H9 (cell line): ENCODE measurements around the gene C13orf46. TPM values are rescaled to one million over a fixed set of nuclear protein-coding genes. Genes with fewer than 3 reads are reported as not detected.
A peak's percentile ranks its signal among the peaks of the same experiment; 100 is the strongest.

Experiments
- DNase-seq: peaks from one replicate; pipeline ENCODE4 v3.0.0-alpha.2; 2017
- H2AFZ ChIP-seq: one replicate; pipeline ENCODE4 v1.6.1; 2013; ENCODE audit warnings: mild to moderate bottlenecking, low read length, control low read depth, moderate library complexity
- H2AK5ac ChIP-seq: 2 replicates; pipeline ENCODE4 v1.6.1; 2013; ENCODE audit warnings: low read length, control low read depth, mixed read lengths; ENCODE audit not compliant: insufficient read length
- H2BK120ac ChIP-seq: one replicate; pipeline ENCODE4 v1.6.1; 2013; ENCODE audit warnings: low read depth, mild to moderate bottlenecking, low read length, control low read depth, inconsistent platforms; ENCODE audit not compliant: poor library complexity, severe bottlenecking
- H2BK12ac ChIP-seq: 2 replicates; pipeline ENCODE4 v1.6.1; 2013; ENCODE audit warnings: low read length, control low read depth, mixed read lengths, low read depth; ENCODE audit not compliant: insufficient read length
- H2BK15ac ChIP-seq: 2 replicates; pipeline ENCODE4 v1.6.1; 2013; ENCODE audit warnings: low read depth, low read length, control low read depth
- H2BK20ac ChIP-seq: one replicate; pipeline ENCODE4 v1.6.1; 2013; ENCODE audit warnings: low read depth, mild to moderate bottlenecking, low read length, control low read depth, inconsistent platforms; ENCODE audit not compliant: poor library complexity, severe bottlenecking
- H2BK5ac ChIP-seq: 2 replicates; pipeline ENCODE4 v1.6.1; 2013; ENCODE audit warnings: low read length, control low read depth, mixed read lengths; ENCODE audit not compliant: insufficient read length
- H3K14ac ChIP-seq: 2 replicates; pipeline ENCODE4 v1.6.1; 2013; ENCODE audit warnings: low read length, control low read depth; ENCODE audit not compliant: insufficient read depth
- H3K18ac ChIP-seq: 2 replicates; pipeline ENCODE4 v1.6.1; 2013; ENCODE audit warnings: low read depth, mild to moderate bottlenecking, mixed read lengths, low read length, control low read depth; ENCODE audit not compliant: insufficient read length
- H3K23ac ChIP-seq: 2 replicates; pipeline ENCODE4 v1.6.1; 2013; ENCODE audit warnings: low read length, control low read depth, mixed read lengths, low read depth; ENCODE audit not compliant: insufficient read length
- H3K23me2 ChIP-seq: 2 replicates; pipeline ENCODE4 v1.6.1; 2013; ENCODE audit warnings: low read depth, mild to moderate bottlenecking, mixed read lengths, low read length, control low read depth; ENCODE audit not compliant: insufficient read length, poor library complexity, severe bottlenecking
- H3K27ac ChIP-seq: 2 replicates; pipeline ENCODE4 v1.5.1; 2013; ENCODE audit warnings: low read length, control low read depth, mixed read lengths, low read depth; ENCODE audit not compliant: insufficient read length
- H3K27me3 ChIP-seq: 2 replicates; pipeline ENCODE4 v1.6.1; 2013; ENCODE audit warnings: low read length, control low read depth, inconsistent platforms; ENCODE audit not compliant: insufficient read depth
- H3K4ac ChIP-seq: 2 replicates; pipeline ENCODE4 v1.6.1; 2013; ENCODE audit warnings: low read depth, mild to moderate bottlenecking, control low read depth, inconsistent platforms, low read length, moderate library complexity
- H3K4me1 ChIP-seq: 2 replicates; pipeline ENCODE4 v1.6.1; 2013; ENCODE audit warnings: low read length, control low read depth, inconsistent platforms; ENCODE audit not compliant: insufficient read depth
- H3K4me2 ChIP-seq: 2 replicates; pipeline ENCODE4 v1.6.1; 2013; ENCODE audit warnings: low read length, control low read depth, mixed read lengths; ENCODE audit not compliant: insufficient read length, insufficient read depth
- H3K56ac ChIP-seq: 2 replicates; pipeline ENCODE4 v1.6.1; 2013; ENCODE audit warnings: low read depth, mild to moderate bottlenecking, mixed read lengths, low read length, control low read depth; ENCODE audit not compliant: insufficient read length
- H3K79me1 ChIP-seq: 2 replicates; pipeline ENCODE4 v1.6.1; 2013; ENCODE audit warnings: low read depth, mild to moderate bottlenecking, moderate library complexity, low read length, control low read depth, inconsistent platforms; ENCODE audit not compliant: insufficient read depth, poor library complexity, severe bottlenecking
- H3K79me2 ChIP-seq: 2 replicates; pipeline ENCODE4 v1.6.1; 2013; ENCODE audit warnings: low read length, control low read depth, inconsistent platforms; ENCODE audit not compliant: insufficient read depth
- H3K9ac ChIP-seq: 2 replicates; pipeline ENCODE4 v1.6.1; 2013; ENCODE audit warnings: low read length, control low read depth, mixed read lengths; ENCODE audit not compliant: insufficient read length; ENCODE audit errors: extremely low read depth
- H3K9me3 ChIP-seq: one replicate; pipeline ENCODE4 v1.6.1; 2013; ENCODE audit warnings: low read depth, low read length, inconsistent platforms; ENCODE audit not compliant: control insufficient read depth
- H3T11ph ChIP-seq: one replicate; pipeline ENCODE4 v1.6.1; 2013; ENCODE audit warnings: mild to moderate bottlenecking, low read length, control low read depth, inconsistent platforms
- H4K20me1 ChIP-seq: one replicate; pipeline ENCODE4 v1.6.1; 2013; ENCODE audit not compliant: control insufficient read depth, insufficient read length, insufficient read depth
- H4K5ac ChIP-seq: 2 replicates; pipeline ENCODE4 v1.6.1; 2013; ENCODE audit warnings: low read depth, mild to moderate bottlenecking, mixed read lengths, low read length, control low read depth; ENCODE audit not compliant: insufficient read length
- H4K8ac ChIP-seq: replicated peaks from 2 replicates; pipeline ENCODE4 v1.6.1; 2013; ENCODE audit warnings: low read length, control low read depth, mixed read lengths, low read depth; ENCODE audit not compliant: insufficient read length
- H4K91ac ChIP-seq: 2 replicates; pipeline ENCODE4 v1.6.1; 2013; ENCODE audit warnings: low read depth, mild to moderate bottlenecking, moderate library complexity, mixed read lengths, low read length, control low read depth; ENCODE audit not compliant: insufficient read length
- H3K27ac Mint-ChIP-seq, 3 experiments: 2 replicates in 2 of 3; 3 replicates in 1 of 3; pipeline ENCODE4 v1.8.0; 2020 to 2021; ENCODE audit warnings: mixed read lengths in 3 of 3, mild to moderate bottlenecking in 1 of 3, moderate library complexity in 1 of 3
- H3K27me3 Mint-ChIP-seq: 2 replicates; pipeline ENCODE4 v1.8.0; 2021; ENCODE audit warnings: low read depth, mild to moderate bottlenecking, moderate library complexity, mixed read lengths
- H3K36me3 Mint-ChIP-seq, 3 experiments: 2 replicates in 2 of 3; 3 replicates in 1 of 3; pipeline ENCODE4 v1.8.0; 2020 to 2021; ENCODE audit warnings: low read depth in 3 of 3, mixed read lengths in 3 of 3; ENCODE audit not compliant: insufficient read depth in 1 of 3
- H3K4me1 Mint-ChIP-seq, 2 experiments: 2 replicates each; pipeline ENCODE4 v1.8.0; 2020; ENCODE audit warnings: mixed read lengths in 2 of 2
- H3K4me3 Mint-ChIP-seq, 2 experiments: 2 replicates in 1 of 2; 3 replicates in 1 of 2; pipeline ENCODE4 v1.8.0; 2020 to 2021; ENCODE audit warnings: mild to moderate bottlenecking in 2 of 2, mixed read lengths in 2 of 2, moderate library complexity in 1 of 2
- H3K9me3 Mint-ChIP-seq, 2 experiments: 2 replicates in 1 of 2; 3 replicates in 1 of 2; pipeline ENCODE4 v1.8.0; 2020; ENCODE audit warnings: mild to moderate bottlenecking in 2 of 2, mixed read lengths in 2 of 2, moderate library complexity in 1 of 2
- WGBS: extraction: QIAGEN DNeasy Blood & Tissue Kit; methylation state at CpG from one replicate; pipeline ENCODE4 v1.1.7; 2013; ENCODE audit warnings: missing lambda C conversion rate, low lambda C conversion rate, mixed read lengths; ENCODE audit not compliant: insufficient read length; ENCODE audit errors: extremely low coverage; 5-methylcytosine and 5-hydroxymethylcytosine counted together
- total RNA-seq: library from RNA; stranded (reverse); gene quantifications from 2 replicates; pipeline ENCODE4 v1.2.1, GENCODE V29; 2021
- TF ChIP-seq, protein P1 (sequence below): fragments of 200-600 bp; sonication (generic); conservative IDR thresholded peaks from 3 replicates; pipeline ENCODE4 v1.8.0; 2021; ENCODE audit warnings: antibody characterized with exemption, mild to moderate bottlenecking

The C13orf46 gene
- total RNA-seq, 1 experiment from 2014 or later, result 0.55 TPM

DNA sequence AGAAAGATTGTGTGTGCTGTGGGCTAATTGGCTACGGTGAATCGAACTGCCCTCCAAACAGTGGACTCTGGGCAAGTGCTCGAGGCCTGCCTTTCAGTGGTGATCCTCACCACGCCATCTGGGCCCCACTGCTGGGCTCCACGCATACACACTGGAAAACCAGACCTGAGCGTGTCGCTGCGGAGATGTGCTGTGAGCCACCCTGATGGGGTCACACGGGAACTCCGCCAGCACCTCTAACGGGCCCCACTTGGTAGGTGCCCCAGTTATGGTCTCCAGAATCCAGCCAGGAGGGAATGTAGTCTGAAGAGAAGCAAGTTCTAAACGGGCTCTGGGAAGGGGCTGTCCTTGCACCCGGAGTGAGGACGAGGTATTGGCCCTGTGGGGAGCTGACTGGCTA, 39.3 kb downstream of the C13orf46 start:
- Mint-ChIP-seq H3K9me3 (no peaks in the 10 kb centered on the region), H3K27ac (peak overlapping the region in 2 of 3 experiments; percentile 22 to 39; a peak in 1 of 7 replicates), H3K27me3 (no peaks in the 10 kb centered on the region; the same call in none of the 2 replicates), H3K4me3 (no peak overlapping the region), H3K36me3 (no peaks in the 10 kb centered on the region), H3K4me1 (peaks cover 11 to 13% of the 10 kb centered on the region in 2 experiments)
- H4K8ac ChIP-seq, result no peak overlapping the region
- H3K9me3 ChIP-seq, result no peaks in the 10 kb centered on the region
- peak overlapping the region; percentile 14 for H4K91ac ChIP-seq
- H3K56ac ChIP-seq, result no peak overlapping the region
- no peak overlapping the region for H2AK5ac ChIP-seq
- H3K9ac ChIP-seq, result no peak overlapping the region
- no peaks in the 10 kb centered on the region for H3K27me3 ChIP-seq
- H3K14ac ChIP-seq, result no peak overlapping the region
- H3K79me1 ChIP-seq, result no peaks in the 10 kb centered on the region
- H3T11ph ChIP-seq, result no peak overlapping the region
- H3K23me2 ChIP-seq, result no peaks in the 10 kb centered on the region
- DNase-seq, result no peak
- no peaks in the 10 kb centered on the region for H3K4me1 ChIP-seq
- no peak overlapping the region for H3K27ac ChIP-seq
- H3K4me2 ChIP-seq, result no peak overlapping the region
- H2AFZ ChIP-seq, result no peak overlapping the region
- H4K20me1 ChIP-seq, result no peaks in the 10 kb centered on the region
- H3K79me2 ChIP-seq, result no peaks in the 10 kb centered on the region
- peak overlapping the region; percentile 91 for H2BK20ac ChIP-seq
- H3K23ac ChIP-seq, result no peak overlapping the region
- no CpG with 5 or more reads among the region's 14 CpGs for WGBS
- no peak overlapping the region for H2BK120ac ChIP-seq
- H2BK5ac ChIP-seq, result no peak overlapping the region
- no peak overlapping the region; the same call in 1 of the 2 replicates for H3K4ac ChIP-seq
- no peak overlapping the region for H4K5ac ChIP-seq
- H2BK15ac ChIP-seq, result no peak overlapping the region
- H2BK12ac ChIP-seq, result no peak overlapping the region
- H3K18ac ChIP-seq, result peak overlapping the region; percentile 27
- TF ChIP-seq, protein P1, sequence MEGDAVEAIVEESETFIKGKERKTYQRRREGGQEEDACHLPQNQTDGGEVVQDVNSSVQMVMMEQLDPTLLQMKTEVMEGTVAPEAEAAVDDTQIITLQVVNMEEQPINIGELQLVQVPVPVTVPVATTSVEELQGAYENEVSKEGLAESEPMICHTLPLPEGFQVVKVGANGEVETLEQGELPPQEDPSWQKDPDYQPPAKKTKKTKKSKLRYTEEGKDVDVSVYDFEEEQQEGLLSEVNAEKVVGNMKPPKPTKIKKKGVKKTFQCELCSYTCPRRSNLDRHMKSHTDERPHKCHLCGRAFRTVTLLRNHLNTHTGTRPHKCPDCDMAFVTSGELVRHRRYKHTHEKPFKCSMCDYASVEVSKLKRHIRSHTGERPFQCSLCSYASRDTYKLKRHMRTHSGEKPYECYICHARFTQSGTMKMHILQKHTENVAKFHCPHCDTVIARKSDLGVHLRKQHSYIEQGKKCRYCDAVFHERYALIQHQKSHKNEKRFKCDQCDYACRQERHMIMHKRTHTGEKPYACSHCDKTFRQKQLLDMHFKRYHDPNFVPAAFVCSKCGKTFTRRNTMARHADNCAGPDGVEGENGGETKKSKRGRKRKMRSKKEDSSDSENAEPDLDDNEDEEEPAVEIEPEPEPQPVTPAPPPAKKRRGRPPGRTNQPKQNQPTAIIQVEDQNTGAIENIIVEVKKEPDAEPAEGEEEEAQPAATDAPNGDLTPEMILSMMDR, result no peak
